GM19351 (cell line): ENCODE results near the gene WASF2.
"Not testable (repeated sequence)": the region's sequence is repeated elsewhere in the genome, so short reads cannot be mapped to it uniquely, and the experiment has no call there.

ENCODE experiments used
- ATAC-seq: cut with Tn5 transposase; IDR thresholded peaks from one replicate; pipeline ENCODE4 v1.9.1; 2021; ENCODE audit warnings: mild to moderate bottlenecking, moderate library complexity; ENCODE audit not compliant: unreplicated experiment

WASF2 gene

GRCh38 chr1:27489973-27490741 lies at the start of gene WASF2:
WASF2 (minus strand) TSS chr1:27490167; CDS start chr1:27428890, 61,277 bp downstream.
- ATAC-seq, result peak; percentile 80

- ATAC-seq, result no peak
Measured at GRCh38 chr1:27538793-27539192, 48.8 kb upstream of the WASF2 start.

GRCh38 chr1:27538305-27538676 lies 48.3 kb upstream of the WASF2 start:
- ATAC-seq, result not testable (repeated sequence)

- ATAC-seq, result no peak
Measured at GRCh38 chr1:27536767-27537166, 46.8 kb upstream of the WASF2 start.

- ATAC-seq, result no peak
Measured at GRCh38 chr1:27536010-27536757, 46.2 kb upstream of the WASF2 start.

- no peak for ATAC-seq
Measured at GRCh38 chr1:27535386-27535785, 45.4 kb upstream of the WASF2 start.

- no peak for ATAC-seq
Measured at GRCh38 chr1:27531959-27532685, 42.2 kb upstream of the WASF2 start.

GRCh38 chr1:27530192-27530591 lies 40.2 kb upstream of the WASF2 start:
- ATAC-seq, result no peak

- no peak for ATAC-seq
Measured at GRCh38 chr1:27529704-27530018, 39.7 kb upstream of the WASF2 start.

- ATAC-seq, result no peak
Measured at GRCh38 chr1:27528818-27529703, 39.1 kb upstream of the WASF2 start.

- ATAC-seq, result peak; percentile 43
Measured at GRCh38 chr1:27527890-27528817, 38.2 kb upstream of the WASF2 start.

GRCh38 chr1:27527223-27527889 lies 37.4 kb upstream of the WASF2 start:
- no peak for ATAC-seq

GRCh38 chr1:27526569-27527222 lies 36.7 kb upstream of the WASF2 start:
- no peak for ATAC-seq

- peak; percentile 64 for ATAC-seq
Measured at GRCh38 chr1:27525296-27526272, 35.6 kb upstream of the WASF2 start.

- ATAC-seq, result no peak
Measured at GRCh38 chr1:27523337-27524020, 33.5 kb upstream of the WASF2 start.

- no peak for ATAC-seq
Measured at GRCh38 chr1:27522432-27523336, 32.7 kb upstream of the WASF2 start.
